ENCODE measurements around the gene MAN2A1.

DNA sequence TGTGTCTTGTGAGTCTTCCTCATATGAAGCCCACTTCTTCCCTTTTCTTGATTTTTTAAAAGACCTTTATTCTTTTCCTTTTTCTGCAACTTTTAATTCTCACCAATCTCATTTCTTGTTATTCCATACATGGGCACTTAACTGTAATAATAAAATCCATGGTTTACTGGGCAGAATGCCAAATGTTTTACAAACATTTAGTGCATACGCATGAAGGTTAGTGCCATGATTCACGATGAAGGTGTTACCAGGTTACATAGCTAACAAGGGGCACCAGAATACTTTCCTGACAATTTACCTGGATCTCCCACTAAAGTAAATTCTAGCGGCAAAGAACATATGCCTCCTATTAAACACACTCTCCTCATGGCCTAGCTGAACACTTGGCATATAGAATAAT lies 28.5 kb downstream of the MAN2A1 start:
- TF ChIP-seq, protein P1, sequence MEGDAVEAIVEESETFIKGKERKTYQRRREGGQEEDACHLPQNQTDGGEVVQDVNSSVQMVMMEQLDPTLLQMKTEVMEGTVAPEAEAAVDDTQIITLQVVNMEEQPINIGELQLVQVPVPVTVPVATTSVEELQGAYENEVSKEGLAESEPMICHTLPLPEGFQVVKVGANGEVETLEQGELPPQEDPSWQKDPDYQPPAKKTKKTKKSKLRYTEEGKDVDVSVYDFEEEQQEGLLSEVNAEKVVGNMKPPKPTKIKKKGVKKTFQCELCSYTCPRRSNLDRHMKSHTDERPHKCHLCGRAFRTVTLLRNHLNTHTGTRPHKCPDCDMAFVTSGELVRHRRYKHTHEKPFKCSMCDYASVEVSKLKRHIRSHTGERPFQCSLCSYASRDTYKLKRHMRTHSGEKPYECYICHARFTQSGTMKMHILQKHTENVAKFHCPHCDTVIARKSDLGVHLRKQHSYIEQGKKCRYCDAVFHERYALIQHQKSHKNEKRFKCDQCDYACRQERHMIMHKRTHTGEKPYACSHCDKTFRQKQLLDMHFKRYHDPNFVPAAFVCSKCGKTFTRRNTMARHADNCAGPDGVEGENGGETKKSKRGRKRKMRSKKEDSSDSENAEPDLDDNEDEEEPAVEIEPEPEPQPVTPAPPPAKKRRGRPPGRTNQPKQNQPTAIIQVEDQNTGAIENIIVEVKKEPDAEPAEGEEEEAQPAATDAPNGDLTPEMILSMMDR (IDR thresholded peaks at IDR 0.05; ENCODE audit: low read length) = no peak
- TF ChIP-seq EZH2 (optimal IDR thresholded peaks at IDR 0.05; ENCODE audit: low read depth, low read length) = no peak

All from MM.1S (cell line).